ENCODE measurements around the gene MARF1. TPM values are rescaled to one million over a fixed set of nuclear protein-coding genes. Genes with fewer than 3 reads are reported as not detected.
"Not testable (repeated sequence)": the region's sequence is repeated elsewhere in the genome, so short reads cannot be mapped to it uniquely, and the experiment has no call there.

MARF1 gene
- polyA plus RNA-seq, 1 experiment = 31.6 TPM

DNA sequence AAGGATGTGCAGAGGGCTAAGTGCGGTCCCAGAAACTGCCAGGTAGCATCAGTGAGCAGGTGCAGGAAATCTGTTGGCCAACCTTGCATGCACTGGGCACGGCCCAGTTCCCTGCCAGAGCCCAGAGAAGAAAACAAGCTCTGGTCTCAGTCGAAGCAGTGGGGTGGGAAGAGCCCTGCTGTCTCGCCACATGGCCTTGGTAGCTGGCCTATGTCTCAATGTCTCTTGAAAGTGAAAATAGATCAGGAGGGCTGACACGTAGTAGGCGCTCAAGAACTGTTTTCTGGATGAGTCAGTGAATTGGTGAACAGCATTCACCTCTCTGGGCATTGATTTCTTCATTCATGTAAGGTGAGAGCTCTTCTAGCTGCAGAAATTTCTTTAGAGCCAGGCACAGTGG is 90.4 kb downstream of the MARF1 start:
- TF ChIP-seq CTCF (IDR thresholded peaks at IDR 0.05; ENCODE audit: low read depth, low read length) = no peak
- CTCF ChIA-PET = interaction anchor here (1.1 kb wide), 1 partner anchor 30 kb away, joined by 3 read pairs; no protein-coding TSS in a partner anchor
- Histone ChIP-seq H3K27ac (ENCODE audit: low read depth, low read length) (no peak overlapping the region), H3K27me3 (ENCODE audit: control insufficient read depth, insufficient read depth, low read length) (no peaks in the 10 kb centered on the region), H3K9me3 (ENCODE audit: control insufficient read depth, insufficient read depth, low read length) (no peaks in the 10 kb centered on the region; the same call in 1 of the 2 replicates), H3K4me3 (ENCODE audit: low read depth, low read length) (no peak overlapping the region)
- POLR2A ChIA-PET = no interaction called here
- no peak for DNase-seq (ENCODE audit: low read depth, low spot score)

DNA sequence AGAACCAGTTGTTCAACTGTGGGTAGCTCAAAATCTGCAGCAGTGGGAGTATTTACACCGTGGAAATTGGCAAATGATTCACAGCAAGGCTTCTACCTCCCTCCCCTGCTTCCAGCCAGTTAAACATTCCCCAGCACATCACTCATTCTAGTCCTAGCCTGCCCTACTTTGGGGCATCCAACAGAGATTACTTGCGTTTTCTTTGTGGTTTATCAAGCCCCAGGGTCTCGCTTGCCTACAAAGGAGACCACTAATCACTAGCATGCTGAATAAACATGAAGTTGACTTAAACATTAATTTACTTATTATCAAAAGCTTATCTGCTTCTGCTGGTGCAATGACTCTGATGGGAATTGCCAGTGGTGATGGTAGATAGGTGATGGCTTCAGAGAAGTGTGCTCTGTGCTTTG is 94.5 kb downstream of the MARF1 start:
- Histone ChIP-seq H3K27ac (ENCODE audit: low read depth, low read length) (no peak overlapping the region), H3K27me3 (ENCODE audit: control insufficient read depth, insufficient read depth, low read length) (no peaks in the 10 kb centered on the region), H3K4me3 (ENCODE audit: low read depth, low read length) (no peak overlapping the region), H3K9me3 (ENCODE audit: control insufficient read depth, insufficient read depth, low read length) (peaks cover under 1% of the 10 kb centered on the region; the same call in 1 of the 2 replicates)
- ChIA-PET CTCF (interaction anchor here (1.3 kb wide), 1 partner anchor 121 kb away, joined by 4 read pairs; no protein-coding TSS in a partner anchor), POLR2A (no interaction called here)
- no peak for TF ChIP-seq CTCF (IDR thresholded peaks at IDR 0.05; ENCODE audit: low read depth, low read length)
- DNase-seq (ENCODE audit: low read depth, low spot score) = no peak

- no peak for DNase-seq (ENCODE audit: low read depth, low spot score)
- POLR2A ChIA-PET = interaction anchor here (0.6 kb wide), 1 partner anchor 36 kb away, joined by 5 read pairs; no protein-coding TSS in a partner anchor
- no peak for TF ChIP-seq CTCF (IDR thresholded peaks at IDR 0.05; ENCODE audit: low read depth, low read length)
- Histone ChIP-seq H3K27ac (ENCODE audit: low read depth, low read length) (no peak overlapping the region), H3K9me3 (ENCODE audit: control insufficient read depth, insufficient read depth, low read length) (peaks cover 8% of the 10 kb centered on the region), H3K27me3 (ENCODE audit: control insufficient read depth, insufficient read depth, low read length) (no peaks in the 10 kb centered on the region), H3K4me3 (ENCODE audit: low read depth, low read length) (no peak overlapping the region)
- CTCF ChIA-PET = interaction anchor here (1.3 kb wide), 1 partner anchor 120 kb away, joined by 4 read pairs; no protein-coding TSS in a partner anchor
Observed at GRCh38 chr16:15547768-15548096, 95.2 kb downstream of the MARF1 start.

DNA sequence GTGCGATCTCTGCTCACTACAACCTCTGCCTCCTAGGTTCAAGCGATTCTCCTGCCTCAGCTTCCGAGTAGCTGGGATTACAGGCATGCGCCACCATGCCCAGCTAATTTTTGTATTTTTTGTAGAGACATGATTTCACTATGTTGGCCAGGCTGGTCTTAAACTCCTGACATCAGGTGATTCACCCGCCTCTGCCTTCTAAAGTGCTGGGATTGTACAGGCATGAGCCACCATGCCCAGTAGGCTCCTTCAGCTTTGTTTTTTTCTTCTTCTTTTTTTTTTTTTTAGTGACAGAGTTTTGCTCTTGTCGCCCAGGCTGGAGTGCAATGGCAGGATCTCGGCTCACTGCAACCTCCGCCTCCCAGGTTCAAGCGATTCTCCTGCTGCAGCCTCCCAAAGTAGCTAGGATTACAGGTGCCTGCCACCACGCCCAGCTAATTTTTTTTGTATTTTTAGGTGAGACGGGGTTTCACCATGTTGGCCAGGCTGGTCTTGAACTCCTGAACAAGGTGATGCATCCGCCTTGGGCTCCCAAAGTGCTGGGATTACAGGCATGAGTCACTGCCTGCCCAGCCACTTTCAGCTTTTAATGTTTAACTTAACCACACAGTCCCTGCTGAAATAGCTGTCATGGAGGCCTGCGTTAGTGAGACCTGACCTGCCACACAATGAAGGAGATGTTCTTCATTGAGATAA is 95.7 kb downstream of the MARF1 start:
- H3K27ac ChIP-seq (ENCODE audit: low read depth, low read length); H3K27me3 ChIP-seq (ENCODE audit: control insufficient read depth, insufficient read depth, low read length); H3K4me3 ChIP-seq (ENCODE audit: low read depth, low read length); DNase-seq (ENCODE audit: low read depth, low spot score); CTCF ChIA-PET: not testable (repeated sequence)
- POLR2A ChIA-PET = interaction anchor here (0.6 kb wide), 2 partner anchors 24 to 37 kb away, joined by 4 to 5 read pairs; no protein-coding TSS in a partner anchor
- peaks cover 11% of the 10 kb centered on the region for H3K9me3 ChIP-seq (ENCODE audit: control insufficient read depth, insufficient read depth, low read length)

- H3K4me3 ChIP-seq (ENCODE audit: low read depth, low read length) = no peak overlapping the region
- no peak for DNase-seq (ENCODE audit: low read depth, low spot score)
- H3K27ac ChIP-seq (ENCODE audit: low read depth, low read length) = no peak overlapping the region
- peaks cover 11% of the 10 kb centered on the region for H3K9me3 ChIP-seq (ENCODE audit: control insufficient read depth, insufficient read depth, low read length)
- ChIA-PET POLR2A (no interaction called here), CTCF (no interaction called here)
- no peak for TF ChIP-seq CTCF (IDR thresholded peaks at IDR 0.05; ENCODE audit: low read depth, low read length)
- no peaks in the 10 kb centered on the region for H3K27me3 ChIP-seq (ENCODE audit: control insufficient read depth, insufficient read depth, low read length)
Observed at GRCh38 chr16:15545544-15545943, 97.4 kb downstream of the MARF1 start.

Data from AG04450 (cell line).